ENCODE data around the gene SIGLEC15. TPM values are rescaled to one million over a fixed set of nuclear protein-coding genes. Genes with fewer than 3 reads are reported as not detected.

Gene SIGLEC15
- 0.32 TPM in 1 of 2 replicates, not detected in the other for total RNA-seq

DNA sequence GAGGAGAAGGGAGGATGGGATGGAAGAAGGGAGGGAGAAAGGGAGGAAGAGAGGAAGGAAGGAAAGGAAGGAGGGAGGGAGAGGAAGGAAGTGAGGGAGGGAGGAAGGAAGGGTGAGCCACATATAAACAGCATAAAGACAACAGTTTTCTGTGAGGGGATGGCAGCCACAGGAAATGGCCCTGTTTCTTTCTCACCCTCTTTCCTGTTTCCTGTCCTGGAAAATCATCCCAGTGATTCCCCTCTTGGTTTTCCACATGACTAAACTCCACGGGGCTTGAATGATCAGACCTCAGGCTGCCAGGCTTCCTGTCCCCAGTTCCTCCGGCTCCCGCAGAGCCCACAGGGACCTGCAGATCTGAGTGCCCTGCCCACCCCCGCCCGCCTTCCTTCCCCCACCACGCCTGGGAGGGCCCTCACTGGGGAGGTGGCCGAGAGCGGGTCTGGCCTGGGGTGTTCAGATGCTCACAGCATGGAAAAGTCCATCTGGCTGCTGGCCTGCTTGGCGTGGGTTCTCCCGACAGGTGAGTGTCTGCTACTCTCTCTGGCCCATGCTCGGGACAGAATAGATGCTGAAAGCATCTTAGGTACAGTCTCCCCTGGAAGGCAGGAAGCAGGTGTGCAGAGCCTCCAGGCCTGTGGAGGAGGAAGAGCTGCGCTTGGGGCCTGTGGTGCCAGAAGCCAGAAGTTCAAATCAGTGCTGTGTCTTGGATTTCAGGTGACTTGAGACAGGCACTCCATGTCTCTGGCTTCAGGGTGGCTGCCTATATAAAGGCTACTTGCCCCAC lies at the start of gene SIGLEC15:
TSS of gene SIGLEC15 (plus strand) at position 418 of the 787 bp plus-strand sequence. CDS start at position 472, 54 bp downstream.

Other genes with a start within 250 kb of the SIGLEC15 start
- gene SLC14A2, start 210.2 kb upstream of the SIGLEC15 start, total RNA-seq: under 0.01 TPM in 1 of 2 replicates, not detected in the other
- gene SLC14A1, start 101.5 kb upstream of the SIGLEC15 start, total RNA-seq: under 0.01 and 1.5 TPM in 2 replicates
- gene EPG5, start 141.7 kb downstream of the SIGLEC15 start, total RNA-seq: 9.1 and 16.6 TPM in 2 replicates
- gene PSTPIP2, start 246.6 kb downstream of the SIGLEC15 start, total RNA-seq: 7.4 and 7.8 TPM in 2 replicates